Fibroblast of villous mesenchyme (primary cell): ENCODE results near the gene IFNGR1. TPM values are rescaled to one million over a fixed set of nuclear protein-coding genes. Genes with fewer than 3 reads are reported as not detected.

Experiments used
- DNase-seq: peaks from one replicate; pipeline ENCODE4 v3.0.0-alpha.2; 2010; ENCODE audit warnings: low read depth
- H3K4me3 ChIP-seq: 2 replicates; pipeline ENCODE4 v1.5.1; 2011; ENCODE audit warnings: low read depth, mild to moderate bottlenecking, low read length
- CTCF ChIP-seq: IDR thresholded peaks from 2 replicates; pipeline ENCODE4 v1.5.1; 2012; ENCODE audit warnings: low read depth, mild to moderate bottlenecking, low read length; ENCODE audit not compliant: insufficient read depth
- total RNA-seq: library from RNA; depleted of rRNA; stranded (reverse); fragments of >200 nt; gene quantifications from 2 replicates; pipeline ENCODE4 v1.2.3, GENCODE V29; 2012

IFNGR1 gene
- 26.7 and 47.5 TPM in 2 replicates for total RNA-seq

- TF ChIP-seq CTCF = no peak
- peak; percentile 93 for DNase-seq
- peak within 1 kb of the TSS; percentile 86 for H3K4me3 ChIP-seq
Measured at GRCh38 chr6:137218917-137219663, at the start of gene IFNGR1. Gene IFNGR1 (minus strand): TSS chr6:137219385. CDS start chr6:137219327, 58 bp downstream.

GRCh38 chr6:137268911-137269310 is 49.7 kb upstream of the IFNGR1 start:
- DNase-seq = no peak
- TF ChIP-seq CTCF = no peak
- no peak overlapping the region for H3K4me3 ChIP-seq

GRCh38 chr6:137266309-137266586 is 47.1 kb upstream of the IFNGR1 start:
- no peak for DNase-seq
- no peak for TF ChIP-seq CTCF
- H3K4me3 ChIP-seq = no peak overlapping the region

GRCh38 chr6:137265561-137266308 is 46.5 kb upstream of the IFNGR1 start:
- no peak overlapping the region for H3K4me3 ChIP-seq
- no peak for DNase-seq
- TF ChIP-seq CTCF = no peak

- peak; percentile 14 for DNase-seq
- no peak overlapping the region for H3K4me3 ChIP-seq
- no peak for TF ChIP-seq CTCF
Measured at GRCh38 chr6:137264311-137265075, 45.3 kb upstream of the IFNGR1 start.

- DNase-seq = no peak
- TF ChIP-seq CTCF = no peak
- no peak overlapping the region for H3K4me3 ChIP-seq
Measured at GRCh38 chr6:137261761-137262160, 42.6 kb upstream of the IFNGR1 start.
